Suprapubic skin (tissue), 4 donors: ENCODE measurements around the gene TMEM150B. TPM values are rescaled to one million over a fixed set of nuclear protein-coding genes. Genes with fewer than 3 reads are reported as not detected.

Experiments used
- DNase-seq, 2 donors: peaks; one replicate each; pipeline ENCODE4 v3.0.0-alpha.2; 2019; ENCODE audit warnings: low spot score in 2 of 2
- H3K27ac ChIP-seq: fragments of 200-600 bp; sonication (generic); one replicate; pipeline ENCODE4 v1.5.1; 2019
- H3K27me3 ChIP-seq: fragments of 200-600 bp; sonication (generic); one replicate; pipeline ENCODE4 v1.5.1; 2019
- H3K36me3 ChIP-seq: fragments of 200-600 bp; sonication (generic); one replicate; pipeline ENCODE4 v1.5.1; 2019
- H3K4me1 ChIP-seq: fragments of 200-600 bp; sonication (generic); one replicate; pipeline ENCODE4 v1.5.1; 2019
- H3K4me3 ChIP-seq: fragments of 200-600 bp; sonication (generic); one replicate; pipeline ENCODE4 v1.5.1; 2019; ENCODE audit warnings: mild to moderate bottlenecking
- H3K9me3 ChIP-seq: fragments of 200-600 bp; sonication (generic); one replicate; pipeline ENCODE4 v1.5.1; 2019
- EP300 ChIP-seq: sonication (generic); formaldehyde crosslinking; IDR thresholded peaks from one replicate; pipeline ENCODE4 v1.6.1; 2017; ENCODE audit warnings: antibody characterized with exemption
- POLR2A ChIP-seq, 2 donors: fragments of 450-650 bp; IDR thresholded peaks; one replicate each; pipeline ENCODE4 v1.6.1; 2017; ENCODE audit warnings: antibody characterized with exemption in 2 of 2, mild to moderate bottlenecking in 2 of 2, moderate library complexity in 2 of 2
- POLR2AphosphoS5 ChIP-seq, 3 donors: sonication (generic); formaldehyde crosslinking; IDR thresholded peaks; one replicate each; pipeline ENCODE4 v1.6.1; 2017; ENCODE audit warnings: antibody characterized with exemption in 3 of 3
- WGBS: methylation state at CpG from one replicate; pipeline ENCODE4 v1.1.5; 2018; 5-methylcytosine and 5-hydroxymethylcytosine counted together
- total RNA-seq, 4 donors: library from RNA; depleted of rRNA; stranded (reverse); fragments of >200 nt; gene quantifications; one replicate each; pipeline ENCODE4 v1.1.0, GENCODE V29; 2016
- TF ChIP-seq, protein P1 (sequence below), 2 donors: fragments of 200-600 bp in 1 of 2; fragments of 450-650 bp in 1 of 2; sonication (generic) in 1 of 2; IDR thresholded peaks; one replicate each; pipeline ENCODE4 v1.5.1; 2016 to 2019; ENCODE audit warnings: antibody characterized with exemption in 2 of 2, mild to moderate bottlenecking in 1 of 2, moderate library complexity in 1 of 2

The TMEM150B gene
- total RNA-seq, 4 donors from 2014 or later = not detected

DNA sequence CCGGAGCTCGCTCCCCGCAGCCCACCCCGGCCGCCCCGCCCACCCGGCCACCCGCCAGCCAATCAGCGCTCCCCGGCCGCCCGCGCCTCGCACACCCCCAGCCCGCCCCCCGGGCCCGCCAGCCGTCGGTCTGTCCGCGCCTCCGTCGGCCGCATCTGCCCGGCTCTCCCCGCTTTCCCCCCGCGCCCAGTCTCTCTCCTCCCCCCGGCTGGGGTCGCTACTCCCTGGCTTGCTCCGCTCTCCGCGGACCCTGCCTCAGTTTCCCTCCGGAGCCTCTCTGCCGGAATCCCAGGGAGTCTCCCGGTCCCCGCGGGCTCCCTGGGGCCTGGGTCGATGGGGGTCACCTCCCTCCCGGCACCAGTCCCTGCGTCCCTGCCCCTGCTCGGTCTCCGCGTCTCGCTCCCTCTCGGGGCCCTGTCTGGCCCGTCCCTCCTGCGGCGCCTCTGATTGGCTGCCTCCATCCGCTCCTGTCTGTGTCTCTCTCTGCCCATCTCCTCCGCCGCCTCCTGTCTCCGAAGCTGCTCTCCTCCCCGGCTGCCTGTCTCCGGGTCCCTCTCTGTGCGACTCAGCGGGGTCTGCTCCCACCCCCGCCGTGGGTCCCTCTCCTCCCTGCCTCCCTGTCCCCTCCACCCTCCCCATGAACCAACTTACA, 44.6 kb upstream of the TMEM150B start:
- Histone ChIP-seq H3K36me3 (no peaks in the 10 kb centered on the region), H3K27me3 (peaks cover 73% of the 10 kb centered on the region), H3K4me3 (peak overlapping the region; percentile 37), H3K4me1 (peaks cover 27% of the 10 kb centered on the region), H3K27ac (no peak overlapping the region), H3K9me3 (no peaks in the 10 kb centered on the region)
- no peak for DNase-seq
- WGBS = 2% methylated on average over 28 of the region's 59 CpGs
- TF ChIP-seq, protein P1, sequence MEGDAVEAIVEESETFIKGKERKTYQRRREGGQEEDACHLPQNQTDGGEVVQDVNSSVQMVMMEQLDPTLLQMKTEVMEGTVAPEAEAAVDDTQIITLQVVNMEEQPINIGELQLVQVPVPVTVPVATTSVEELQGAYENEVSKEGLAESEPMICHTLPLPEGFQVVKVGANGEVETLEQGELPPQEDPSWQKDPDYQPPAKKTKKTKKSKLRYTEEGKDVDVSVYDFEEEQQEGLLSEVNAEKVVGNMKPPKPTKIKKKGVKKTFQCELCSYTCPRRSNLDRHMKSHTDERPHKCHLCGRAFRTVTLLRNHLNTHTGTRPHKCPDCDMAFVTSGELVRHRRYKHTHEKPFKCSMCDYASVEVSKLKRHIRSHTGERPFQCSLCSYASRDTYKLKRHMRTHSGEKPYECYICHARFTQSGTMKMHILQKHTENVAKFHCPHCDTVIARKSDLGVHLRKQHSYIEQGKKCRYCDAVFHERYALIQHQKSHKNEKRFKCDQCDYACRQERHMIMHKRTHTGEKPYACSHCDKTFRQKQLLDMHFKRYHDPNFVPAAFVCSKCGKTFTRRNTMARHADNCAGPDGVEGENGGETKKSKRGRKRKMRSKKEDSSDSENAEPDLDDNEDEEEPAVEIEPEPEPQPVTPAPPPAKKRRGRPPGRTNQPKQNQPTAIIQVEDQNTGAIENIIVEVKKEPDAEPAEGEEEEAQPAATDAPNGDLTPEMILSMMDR (IDR thresholded peaks at IDR 0.05) = no peak
- TF ChIP-seq POLR2A (IDR thresholded peaks at IDR 0.05) = no peak
- TF ChIP-seq EP300 = no peak
- no peak for TF ChIP-seq POLR2AphosphoS5 (IDR thresholded peaks at IDR 0.05)

DNA sequence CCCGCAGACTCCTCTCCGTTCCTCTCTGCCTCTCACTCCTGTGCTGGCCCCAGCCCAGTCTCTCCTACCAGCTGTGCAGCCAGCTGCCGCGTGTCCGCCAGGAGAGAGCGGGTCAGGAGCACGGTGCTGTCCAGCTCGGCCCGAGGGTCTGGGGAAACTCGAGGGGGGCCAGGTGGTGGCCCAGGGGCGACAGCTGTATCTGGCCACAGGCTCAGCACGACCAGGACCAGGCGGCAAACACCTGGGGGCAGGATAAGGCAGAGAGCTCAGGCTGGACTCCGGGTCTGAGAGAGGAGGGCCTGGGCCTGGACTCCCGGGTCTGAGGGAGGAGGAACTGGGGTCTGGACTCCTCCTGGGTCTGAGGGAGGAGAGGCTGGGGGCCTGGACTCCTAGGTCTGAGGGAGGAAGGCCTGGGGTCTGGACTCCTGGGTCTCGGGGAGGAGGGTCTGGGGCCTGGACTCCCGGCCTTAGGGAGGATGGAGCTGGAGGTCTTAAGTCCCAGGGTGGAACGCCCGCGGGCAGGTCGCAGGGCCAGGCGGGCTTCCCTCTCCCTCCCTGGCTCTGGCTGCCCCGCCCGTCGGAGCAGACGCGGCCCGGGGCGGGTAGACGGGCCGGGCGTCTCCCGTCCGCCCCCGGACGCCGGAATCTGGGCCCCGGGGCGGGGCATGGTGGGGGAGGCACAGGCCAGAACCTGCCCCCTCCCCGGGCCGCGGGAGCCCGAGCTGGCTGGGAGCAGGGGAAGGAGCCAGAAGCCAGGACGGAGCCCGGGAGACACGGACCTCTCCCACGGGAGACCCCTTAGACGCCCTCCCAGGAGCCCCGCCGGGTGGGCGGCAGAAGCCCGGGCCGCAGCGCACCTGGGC, 43.8 kb upstream of the TMEM150B start:
- TF ChIP-seq, protein P1 (IDR thresholded peaks at IDR 0.05) = no peak
- TF ChIP-seq POLR2A (IDR thresholded peaks at IDR 0.05) (no peak), POLR2AphosphoS5 (IDR thresholded peaks at IDR 0.05) (no peak), EP300 (no peak)

DNA sequence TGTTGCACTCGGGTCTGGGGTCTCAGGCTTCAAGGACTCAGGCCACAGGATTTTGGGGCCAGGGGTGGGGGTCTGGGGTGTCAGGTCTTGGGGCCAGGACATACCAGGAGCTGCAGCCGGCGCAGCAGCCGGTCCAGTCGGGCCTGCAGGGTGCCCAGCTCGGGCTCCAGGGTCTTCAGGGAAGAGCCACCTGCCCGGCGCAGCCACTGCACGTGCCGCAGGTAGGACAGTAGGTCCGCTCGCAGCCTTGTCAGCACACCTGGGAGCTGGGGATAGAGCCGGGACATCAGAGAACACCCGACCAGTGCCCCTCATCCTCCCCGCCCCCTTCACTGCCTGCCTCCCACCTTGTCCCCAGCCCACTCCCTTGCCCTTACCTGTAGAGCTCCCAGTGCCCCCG, 43.0 kb upstream of the TMEM150B start:
- Histone ChIP-seq H3K36me3 (no peaks in the 10 kb centered on the region), H3K4me1 (peaks cover 21% of the 10 kb centered on the region), H3K9me3 (no peaks in the 10 kb centered on the region), H3K4me3 (no peak overlapping the region), H3K27ac (no peak overlapping the region), H3K27me3 (peaks cover 56% of the 10 kb centered on the region)
- no peak for DNase-seq
- TF ChIP-seq EP300 (no peak), POLR2AphosphoS5 (IDR thresholded peaks at IDR 0.05) (no peak), POLR2A (IDR thresholded peaks at IDR 0.05) (no peak)
- TF ChIP-seq, protein P1 (IDR thresholded peaks at IDR 0.05) = no peak
- WGBS = 84% methylated on average over 4 of the region's 16 CpGs

More for the DNA sequence above, 43.8 kb upstream of the TMEM150B start:
- Histone ChIP-seq H3K9me3 (no peaks in the 10 kb centered on the region), H3K36me3 (no peaks in the 10 kb centered on the region), H3K27me3 (peaks cover 64% of the 10 kb centered on the region), H3K4me3 (peak overlapping the region; percentile 37), H3K4me1 (peaks cover 21% of the 10 kb centered on the region), H3K27ac (no peak overlapping the region)
- WGBS = 6% methylated on average over 18 of the region's 54 CpGs
- no peak for DNase-seq

DNA sequence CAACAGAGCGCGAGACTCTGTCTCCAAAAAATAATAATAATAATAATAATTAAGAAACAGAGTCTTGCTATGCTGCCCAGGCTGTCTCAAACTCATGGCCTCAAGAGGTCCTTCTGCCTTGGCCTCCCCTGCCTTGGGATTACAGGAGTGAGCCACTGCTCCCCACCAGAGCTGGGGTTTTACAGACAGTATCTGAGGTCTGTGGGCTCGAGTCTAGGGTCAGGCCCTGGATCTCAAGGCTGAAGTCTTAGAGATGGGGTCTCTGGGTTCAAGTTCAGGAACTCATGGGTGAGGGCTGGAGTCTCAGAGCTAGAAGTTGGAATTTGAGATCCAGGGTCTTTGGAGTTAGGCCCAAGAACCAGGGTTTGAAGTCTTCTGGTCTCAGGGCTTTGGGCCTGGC, 41.6 kb upstream of the TMEM150B start:
- no peak overlapping the region for H3K4me3 ChIP-seq
- peaks cover 50% of the 10 kb centered on the region for H3K27me3 ChIP-seq
- WGBS = 74% methylated on average over 3 of the region's 3 CpGs
- no peak for TF ChIP-seq EP300
- H3K9me3 ChIP-seq = no peaks in the 10 kb centered on the region
- H3K36me3 ChIP-seq = no peaks in the 10 kb centered on the region
- no peak overlapping the region for H3K27ac ChIP-seq
- H3K4me1 ChIP-seq = peaks cover 21% of the 10 kb centered on the region
- no peak for DNase-seq

DNA sequence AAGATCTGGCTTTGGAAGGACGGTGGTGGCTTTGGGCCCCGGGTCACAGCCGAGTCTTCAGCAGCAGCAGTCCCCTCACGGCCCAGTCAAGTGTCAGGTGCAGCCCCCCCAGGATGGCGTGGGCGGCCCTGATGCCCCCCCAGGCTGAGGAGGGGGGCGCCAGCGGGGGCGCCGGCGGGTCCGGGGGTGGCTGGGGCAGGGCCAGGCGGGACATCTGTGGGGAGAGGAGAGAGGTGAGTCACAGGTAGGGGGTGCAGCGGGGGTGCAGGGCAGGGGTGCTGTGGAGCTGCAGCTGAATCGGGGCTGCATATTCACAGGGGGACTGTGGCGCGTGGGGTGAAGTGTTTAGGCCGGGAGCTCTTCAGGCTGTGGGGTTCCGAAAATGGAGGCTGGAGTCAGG, 40.8 kb upstream of the TMEM150B start:
- Histone ChIP-seq H3K27me3 (peaks cover 42% of the 10 kb centered on the region), H3K36me3 (no peaks in the 10 kb centered on the region), H3K27ac (no peak overlapping the region), H3K4me1 (peaks cover 21% of the 10 kb centered on the region), H3K4me3 (no peak overlapping the region), H3K9me3 (no peaks in the 10 kb centered on the region)
- WGBS = 68% methylated on average over 19 of the region's 19 CpGs
- no peak for DNase-seq
- no peak for TF ChIP-seq POLR2A (IDR thresholded peaks at IDR 0.05)
- no peak for TF ChIP-seq POLR2AphosphoS5 (IDR thresholded peaks at IDR 0.05)
- no peak for TF ChIP-seq EP300
- TF ChIP-seq, protein P1 (IDR thresholded peaks at IDR 0.05) = no peak
